GM19025 (cell line): ENCODE measurements around the gene RUNDC1.

ENCODE experiments used
- ATAC-seq: cut with Tn5 transposase; IDR thresholded peaks from one replicate; pipeline ENCODE4 v1.9.1; 2021; ENCODE audit warnings: mild to moderate bottlenecking, low read depth, moderate library complexity; ENCODE audit not compliant: unreplicated experiment

Gene RUNDC1

DNA sequence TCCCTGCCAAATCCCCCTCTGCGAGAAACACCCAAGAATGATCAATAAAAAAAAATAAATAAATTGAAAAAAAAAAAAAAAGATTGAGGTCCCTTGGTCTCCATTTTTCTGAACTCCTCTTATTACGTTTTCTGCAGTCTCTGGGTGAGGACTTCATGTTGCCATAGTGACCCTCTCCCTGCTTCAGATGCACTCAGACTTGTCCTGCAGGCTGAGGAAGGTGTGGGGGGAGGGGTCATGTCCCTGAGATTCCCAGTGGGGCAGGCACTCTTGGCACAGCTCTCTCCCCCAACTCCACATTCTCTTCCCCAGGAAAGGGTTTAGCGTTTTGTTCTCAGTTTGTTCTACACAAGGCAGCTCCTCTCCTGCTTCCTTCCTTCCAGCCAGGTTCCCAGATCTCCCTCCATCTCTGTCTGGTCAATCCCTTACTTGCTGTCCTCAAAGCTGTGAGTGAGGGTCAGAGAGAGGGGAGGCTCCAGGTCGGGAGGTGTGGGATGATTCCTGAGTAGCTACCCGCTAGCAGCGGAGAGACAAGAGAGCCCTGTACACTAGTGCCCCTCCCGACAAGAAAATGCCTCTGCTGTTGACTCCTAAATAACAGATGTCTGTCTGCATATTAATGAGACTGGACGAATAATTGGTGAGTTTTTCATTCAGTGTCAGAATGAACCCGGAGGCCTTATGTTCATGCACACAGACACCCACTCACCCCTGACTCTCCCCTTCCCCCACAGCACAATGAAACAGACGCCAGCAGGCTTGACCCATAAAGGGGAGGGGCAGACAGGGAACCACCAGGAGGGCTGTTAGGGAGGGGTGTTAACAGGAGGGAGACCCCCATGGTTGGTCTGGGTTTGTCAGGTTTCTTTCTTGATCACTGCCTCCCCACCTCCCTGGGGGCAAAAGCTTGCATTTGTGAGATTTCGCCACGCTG is 53.9 kb downstream of the RUNDC1 start:
- ATAC-seq = no peak

DNA sequence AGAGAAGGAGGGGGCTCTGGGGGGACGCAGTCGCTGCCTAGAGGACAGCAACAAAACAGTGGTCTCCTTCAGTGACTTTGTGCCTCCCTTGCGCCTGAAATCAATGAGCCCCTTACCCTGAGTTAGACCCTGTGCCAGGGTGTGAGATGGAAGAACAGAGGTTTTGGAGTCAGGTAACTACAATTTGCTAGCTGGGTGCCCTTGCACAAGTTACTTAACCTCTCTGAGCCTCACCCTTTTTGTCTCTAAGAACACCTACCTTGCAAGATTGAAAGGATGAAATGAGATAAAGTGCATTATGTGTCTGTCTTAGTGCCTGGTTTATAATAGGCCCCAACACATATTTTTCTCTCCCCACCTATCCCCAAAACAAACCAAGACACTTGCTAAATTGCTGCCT is 54.5 kb downstream of the RUNDC1 start:
- ATAC-seq = no peak

- no peak for ATAC-seq
Measured at GRCh38 chr17:43039646-43040045, 59.3 kb downstream of the RUNDC1 start.

DNA sequence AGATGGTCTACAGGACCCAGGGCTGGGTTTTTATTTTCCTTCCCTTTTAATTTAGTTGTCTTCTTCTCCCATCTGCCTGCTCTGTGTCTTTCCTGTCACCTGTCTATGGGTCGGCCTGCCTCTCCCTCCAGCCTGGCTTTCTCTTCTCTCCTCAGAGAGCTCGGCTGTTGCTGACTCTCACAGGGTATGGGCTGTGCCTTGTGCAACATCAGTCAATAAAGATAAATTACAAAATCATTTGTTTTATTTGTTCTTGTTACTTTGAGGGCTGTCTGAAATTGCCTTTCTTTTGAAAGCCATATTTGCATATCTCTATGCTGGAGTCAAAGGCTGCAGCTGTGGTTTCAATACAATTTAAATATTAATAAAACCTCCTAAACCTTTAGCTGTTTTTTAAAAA is 60.3 kb downstream of the RUNDC1 start:
- no peak for ATAC-seq

- no peak for ATAC-seq
Measured at GRCh38 chr17:43042025-43042628, 61.8 kb downstream of the RUNDC1 start.
